BJ (cell line): ENCODE results near the gene EHD4. TPM values are rescaled to one million over a fixed set of nuclear protein-coding genes. Genes with fewer than 3 reads are reported as not detected.

Experiments
- CTCF ChIA-PET: fragments of 350-600 bp; formaldehyde crosslinking; extraction: SDS; loops from one replicate; lab custom pipeline; 2021; ENCODE audit warnings: antibody characterized with exemption, inconsistent platforms; lab: Yijun Ruan, JAX
- POLR2A ChIA-PET: fragments of 300-600 bp; sonication (Branson Sonifier 250); formaldehyde crosslinking; extraction: SDS; loops from one replicate; lab custom pipeline; 2021; ENCODE audit warnings: antibody characterized with exemption; lab: Charles Lee
- DNase-seq: peaks from one replicate; pipeline ENCODE4 v3.0.0-alpha.2; 2011; ENCODE audit warnings: low read depth
- H3K27me3 ChIP-seq: 2 replicates; pipeline ENCODE4 v1.6.0; 2011; ENCODE audit warnings: low read length; ENCODE audit not compliant: control insufficient read depth, insufficient read depth
- H3K36me3 ChIP-seq: 2 replicates; pipeline ENCODE4 v1.5.1; 2011; ENCODE audit warnings: low read length; ENCODE audit not compliant: control insufficient read depth, insufficient read depth
- H3K4me3 ChIP-seq: 2 replicates; pipeline ENCODE4 v1.5.1; 2011; ENCODE audit warnings: low read depth, mild to moderate bottlenecking, control low read depth, low read length
- polyA plus RNA-seq: library from polyadenylated mRNA; depleted of rRNA; stranded (reverse); fragments of >200 nt; gene quantifications from 2 replicates; pipeline ENCODE4 v1.2.3, GENCODE V29; 2011
- TF ChIP-seq, protein P1 (sequence below): IDR thresholded peaks from 2 replicates; pipeline ENCODE4 v1.5.1; 2011; ENCODE audit warnings: low read depth, mild to moderate bottlenecking, control low read depth, inconsistent platforms, low read length, moderate library complexity; ENCODE audit not compliant: insufficient read depth

EHD4 gene
- polyA plus RNA-seq, 1 experiment: 17.0 TPM

DNA sequence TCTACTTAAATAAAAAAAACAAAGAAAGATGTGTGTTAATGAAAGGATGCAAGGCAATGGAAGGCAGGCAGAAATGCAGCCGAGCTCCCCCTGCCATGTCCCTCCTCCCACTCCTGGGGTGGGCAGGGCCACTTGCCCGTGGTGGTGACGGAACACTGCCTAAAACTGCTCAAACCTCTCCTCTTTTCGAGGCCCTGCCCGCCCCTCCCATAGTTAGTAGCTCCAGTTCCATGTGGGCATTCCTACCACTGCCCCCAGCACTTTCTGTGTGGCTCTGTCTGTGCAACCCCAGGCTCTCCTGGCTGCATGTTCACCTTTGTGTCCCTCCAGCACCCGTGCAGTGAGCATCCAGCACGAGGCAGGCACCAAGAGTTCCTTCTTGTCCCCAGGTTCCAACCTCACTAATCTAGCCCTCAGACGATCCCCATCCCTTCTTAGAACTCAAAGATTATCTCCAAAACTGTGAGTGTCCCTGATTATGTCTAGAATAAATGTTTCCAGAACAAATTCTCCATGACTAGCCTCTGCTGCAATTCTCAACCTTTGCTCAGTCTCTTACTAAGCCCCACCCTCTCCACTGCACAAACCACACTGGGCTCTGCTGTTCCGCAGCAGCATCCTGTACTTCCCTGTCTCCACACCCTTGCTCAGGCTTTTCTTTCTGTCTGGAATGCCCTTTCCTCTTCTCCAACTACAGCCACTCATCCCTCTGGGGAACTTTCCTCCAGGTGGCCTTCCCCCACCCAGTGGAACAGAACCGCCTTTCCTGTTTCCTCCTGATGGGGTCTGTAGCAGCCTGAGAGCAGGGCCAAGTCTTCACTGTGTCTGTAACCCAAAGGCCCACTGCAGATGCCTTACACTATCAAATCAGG, 45.9 kb downstream of the EHD4 start:
- Histone ChIP-seq H3K36me3 (no peaks in the 10 kb centered on the region), H3K27me3 (no peaks in the 10 kb centered on the region), H3K4me3 (no peak overlapping the region)
- ChIA-PET POLR2A (no interaction called here), CTCF (no interaction called here)
- no peak for DNase-seq
- TF ChIP-seq, protein P1, sequence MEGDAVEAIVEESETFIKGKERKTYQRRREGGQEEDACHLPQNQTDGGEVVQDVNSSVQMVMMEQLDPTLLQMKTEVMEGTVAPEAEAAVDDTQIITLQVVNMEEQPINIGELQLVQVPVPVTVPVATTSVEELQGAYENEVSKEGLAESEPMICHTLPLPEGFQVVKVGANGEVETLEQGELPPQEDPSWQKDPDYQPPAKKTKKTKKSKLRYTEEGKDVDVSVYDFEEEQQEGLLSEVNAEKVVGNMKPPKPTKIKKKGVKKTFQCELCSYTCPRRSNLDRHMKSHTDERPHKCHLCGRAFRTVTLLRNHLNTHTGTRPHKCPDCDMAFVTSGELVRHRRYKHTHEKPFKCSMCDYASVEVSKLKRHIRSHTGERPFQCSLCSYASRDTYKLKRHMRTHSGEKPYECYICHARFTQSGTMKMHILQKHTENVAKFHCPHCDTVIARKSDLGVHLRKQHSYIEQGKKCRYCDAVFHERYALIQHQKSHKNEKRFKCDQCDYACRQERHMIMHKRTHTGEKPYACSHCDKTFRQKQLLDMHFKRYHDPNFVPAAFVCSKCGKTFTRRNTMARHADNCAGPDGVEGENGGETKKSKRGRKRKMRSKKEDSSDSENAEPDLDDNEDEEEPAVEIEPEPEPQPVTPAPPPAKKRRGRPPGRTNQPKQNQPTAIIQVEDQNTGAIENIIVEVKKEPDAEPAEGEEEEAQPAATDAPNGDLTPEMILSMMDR: no peak

DNA sequence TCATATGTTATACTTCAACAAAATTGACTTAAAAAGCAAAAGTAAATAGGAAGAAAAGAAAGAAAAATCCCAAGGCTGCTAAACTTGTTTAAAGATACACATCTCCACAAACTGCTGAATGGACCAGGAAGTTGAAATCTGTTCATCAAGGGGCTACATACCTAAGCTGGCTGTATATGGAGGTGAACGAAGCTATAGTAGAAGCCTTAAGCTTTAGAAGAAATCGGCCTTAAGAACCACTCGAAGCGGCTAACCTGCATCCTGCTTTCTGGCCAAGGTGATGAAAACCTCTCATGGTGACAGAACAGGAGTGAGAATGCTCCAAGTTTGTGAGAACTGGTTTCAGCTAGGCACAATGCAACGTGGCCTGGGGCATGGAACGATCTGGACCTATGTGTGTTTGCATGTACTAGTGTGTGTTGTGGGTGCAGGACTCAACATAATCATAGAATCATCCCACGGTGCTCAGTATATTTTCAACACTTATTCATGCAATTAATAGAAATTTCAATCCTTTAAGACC, 47.2 kb downstream of the EHD4 start:
- no peaks in the 10 kb centered on the region for H3K36me3 ChIP-seq
- ChIA-PET POLR2A (no interaction called here), CTCF (no interaction called here)
- H3K4me3 ChIP-seq: no peak overlapping the region
- no peak for DNase-seq
- H3K27me3 ChIP-seq: no peaks in the 10 kb centered on the region
- TF ChIP-seq, protein P1: no peak

DNA sequence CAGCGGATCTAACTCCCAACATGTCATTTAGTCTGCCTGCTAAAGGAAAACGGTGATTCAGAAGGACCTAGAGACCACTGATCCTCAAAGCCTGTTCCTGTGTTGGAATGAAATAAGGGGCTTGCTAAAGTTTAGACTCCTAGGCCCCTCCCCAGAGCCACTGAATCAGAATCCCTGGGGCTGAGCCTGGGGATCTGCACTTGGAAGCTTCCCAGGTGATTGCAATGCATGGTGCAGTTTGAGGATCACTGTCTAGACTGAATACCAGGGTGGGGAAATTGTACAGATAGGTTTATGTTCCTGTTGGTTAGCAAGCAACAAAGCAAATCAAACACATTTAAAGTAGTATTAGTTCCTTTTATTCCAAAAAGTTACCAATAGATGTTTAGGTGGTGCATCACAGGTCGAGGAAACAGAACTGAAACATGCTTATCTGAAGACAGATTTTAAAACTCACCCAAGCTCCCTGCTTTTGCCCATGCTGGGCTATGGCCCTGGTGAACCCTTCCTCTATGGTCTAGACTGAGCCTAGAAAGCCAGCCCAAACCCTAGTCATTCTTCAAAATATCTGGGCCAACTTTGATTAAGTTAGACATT, 48.9 kb downstream of the EHD4 start:
- Histone ChIP-seq H3K36me3 (no peaks in the 10 kb centered on the region), H3K27me3 (no peaks in the 10 kb centered on the region), H3K4me3 (no peak overlapping the region)
- DNase-seq: no peak
- ChIA-PET CTCF (no interaction called here), POLR2A (no interaction called here)
- TF ChIP-seq, protein P1: no peak

DNA sequence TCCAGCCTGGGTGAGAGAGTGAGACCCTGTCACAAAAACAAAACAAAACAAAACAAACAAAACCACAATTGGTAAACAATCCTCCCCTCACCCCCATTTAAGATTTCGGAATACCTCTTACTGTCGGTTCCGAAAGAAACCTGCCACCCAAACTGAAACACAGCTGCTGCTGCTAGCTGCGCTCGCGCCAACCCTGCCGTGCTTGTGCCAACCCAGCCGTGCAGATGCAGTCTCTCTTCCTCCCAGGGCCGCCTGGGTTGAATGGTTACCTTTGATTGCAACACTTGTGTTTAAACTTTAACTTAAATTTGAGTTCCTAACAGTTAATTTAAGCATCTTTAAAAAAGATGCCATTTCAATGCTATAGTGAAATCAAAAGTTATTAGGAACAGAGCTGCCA, 50.0 kb downstream of the EHD4 start:
- Histone ChIP-seq H3K36me3 (peaks cover 1% of the 10 kb centered on the region; the same call in 1 of the 2 replicates), H3K27me3 (no peaks in the 10 kb centered on the region), H3K4me3 (no peak overlapping the region)
- ChIA-PET CTCF (no interaction called here), POLR2A (no interaction called here)
- no peak for DNase-seq
- TF ChIP-seq, protein P1: no peak

DNA sequence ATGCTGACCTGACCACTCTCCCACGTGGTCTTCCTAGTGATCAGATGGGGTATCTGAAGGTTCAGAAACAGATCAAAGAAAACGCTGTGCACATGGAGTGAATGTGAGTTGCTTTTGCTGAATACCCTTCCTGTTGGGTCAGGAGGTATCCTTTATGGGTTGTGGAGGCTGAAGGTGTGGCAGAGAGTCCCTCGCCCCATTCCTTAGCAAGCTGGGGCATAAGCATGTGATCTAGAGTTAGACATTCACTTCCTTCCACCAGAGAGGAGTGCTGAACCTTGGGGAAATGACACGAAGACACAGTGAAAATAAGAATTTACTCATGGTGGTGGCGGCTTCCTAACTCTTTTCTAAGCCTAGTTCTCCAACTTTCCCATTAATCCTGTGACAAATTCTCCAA, 50.7 kb downstream of the EHD4 start:
- Histone ChIP-seq H3K36me3 (peaks cover 1% of the 10 kb centered on the region; the same call in 1 of the 2 replicates), H3K4me3 (no peak overlapping the region), H3K27me3 (no peaks in the 10 kb centered on the region)
- TF ChIP-seq, protein P1: no peak
- DNase-seq: no peak
- ChIA-PET CTCF (no interaction called here), POLR2A (no interaction called here)
